Natural killer cell (primary cell): ENCODE measurements around the gene MAP1B. TPM values are rescaled to one million over a fixed set of nuclear protein-coding genes. Genes with fewer than 3 reads are reported as not detected.

Source experiments
- ATAC-seq, 3 donors: fragments of 150-1000 bp in 2 of 3; fragments of 200-7000 bp in 1 of 3; cut with Tn5 transposase; 1 replicate in 1 of 3; 2 replicates in 2 of 3; pipeline ENCODE4 v1.10.0; 2021; ENCODE audit warnings: mild to moderate bottlenecking in 2 of 3, moderate library complexity in 2 of 3
- DNase-seq, 2 donors: peaks; one replicate each; pipeline versions ENCODE4 v3.0.0 to v3.0.0-alpha.2; 2013 to 2021; ENCODE audit warnings: mixed read lengths in 1 of 2
- H3K27ac ChIP-seq: one replicate; pipeline ENCODE4 v1.5.1; 2013; ENCODE audit warnings: mild to moderate bottlenecking, low read length
- H3K27me3 ChIP-seq: one replicate; pipeline ENCODE4 v1.6.1; 2013; ENCODE audit warnings: low read length; ENCODE audit not compliant: control insufficient read depth, insufficient read depth
- H3K36me3 ChIP-seq: one replicate; pipeline ENCODE4 v1.6.1; 2013; ENCODE audit warnings: low read length; ENCODE audit not compliant: control insufficient read depth, insufficient read depth
- H3K4me1 ChIP-seq: one replicate; pipeline ENCODE4 v1.6.1; 2013; ENCODE audit warnings: low read length; ENCODE audit not compliant: control insufficient read depth, insufficient read depth
- H3K4me3 ChIP-seq: one replicate; pipeline ENCODE4 v1.5.1; 2013; ENCODE audit warnings: low read length
- H3K9me3 ChIP-seq: one replicate; pipeline ENCODE4 v1.6.1; 2013; ENCODE audit warnings: low read length; ENCODE audit not compliant: control insufficient read depth, insufficient read depth
- H3K27ac Mint-ChIP-seq, 2 donors: one replicate each; pipeline ENCODE4 v1.8.0; 2022; ENCODE audit warnings: mild to moderate bottlenecking in 2 of 2, mixed read lengths in 2 of 2, moderate library complexity in 1 of 2
- H3K27me3 Mint-ChIP-seq, 2 donors: one replicate each; pipeline ENCODE4 v1.8.0; 2022; ENCODE audit warnings: low read depth in 2 of 2, mixed read lengths in 2 of 2
- H3K36me3 Mint-ChIP-seq: one replicate; pipeline ENCODE4 v1.8.0; 2022; ENCODE audit warnings: mixed read lengths
- H3K4me1 Mint-ChIP-seq, 2 donors: one replicate each; pipeline ENCODE4 v1.8.0; 2022; ENCODE audit warnings: mixed read lengths in 2 of 2
- H3K4me3 Mint-ChIP-seq: one replicate; pipeline ENCODE4 v1.8.0; 2022; ENCODE audit warnings: mild to moderate bottlenecking, moderate library complexity, mixed read lengths
- H3K9me3 Mint-ChIP-seq, 2 donors: one replicate each; pipeline ENCODE4 v1.8.0; 2022; ENCODE audit warnings: mixed read lengths in 2 of 2
- WGBS: methylation state at CpG from one replicate; pipeline ENCODE4 v1.1.7; 2013; ENCODE audit warnings: missing lambda C conversion rate; ENCODE audit not compliant: insufficient coverage; 5-methylcytosine and 5-hydroxymethylcytosine counted together
- intact Hi-C: fragments of 100-400 bp; cut with micrococcal nuclease; formaldehyde crosslinking; loops from one replicate; pipeline ENCODE4 v1.14.2; 2022
- total RNA-seq, 4 donors: library from RNA; stranded (reverse); fragments of 120-200 nt in 1 of 4; gene quantifications; one replicate each; pipeline versions ENCODE4 v1.2.3 to v1.2.4, GENCODE V29; 2013 to 2022
- TF ChIP-seq, protein P1 (sequence below): fragments of 200-600 bp; IDR thresholded peaks from one replicate; pipeline ENCODE4 v1.8.0; 2022; ENCODE audit warnings: antibody characterized with exemption

Gene MAP1B
- total RNA-seq, 3 donors from 2014 or later (not counting 1 experiment from before 2014, with no cell fraction given), result 0.07 to 0.31 TPM; not detected in 1

DNA sequence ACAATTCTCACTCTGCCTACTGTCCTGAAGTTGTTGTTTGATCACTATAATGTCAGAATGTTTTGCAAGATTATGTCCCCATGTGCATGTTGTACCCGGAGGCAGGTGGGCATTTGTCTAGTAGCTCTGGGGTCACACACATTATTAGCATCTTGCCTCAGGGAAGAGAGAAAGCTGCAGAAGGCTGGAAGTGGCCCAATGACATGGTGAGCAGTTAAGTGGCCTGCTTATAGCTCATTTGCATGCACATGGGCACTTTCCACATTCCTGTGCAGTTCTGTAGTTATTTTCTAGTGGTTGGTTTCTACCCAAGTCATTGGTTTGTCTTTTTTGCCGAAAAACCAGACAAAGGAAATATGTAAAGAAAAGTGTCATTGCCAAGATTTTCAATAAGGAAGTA is 80.9 kb downstream of the MAP1B start:
- no peak for ATAC-seq
- intact Hi-C loops, result no loop called here
- no peaks in the 10 kb centered on the region for H3K4me1 Mint-ChIP-seq
- Histone ChIP-seq H3K9me3 (no peaks in the 10 kb centered on the region), H3K36me3 (no peaks in the 10 kb centered on the region), H3K4me3 (no peak overlapping the region), H3K4me1 (no peaks in the 10 kb centered on the region), H3K27ac (no peak overlapping the region), H3K27me3 (no peaks in the 10 kb centered on the region)
- H3K27me3 Mint-ChIP-seq, result peaks cover 26 to 62% of the 10 kb centered on the region in 2 donors
- WGBS, result 100% methylated on average over 1 of the region's 2 CpGs
- TF ChIP-seq, protein P1, sequence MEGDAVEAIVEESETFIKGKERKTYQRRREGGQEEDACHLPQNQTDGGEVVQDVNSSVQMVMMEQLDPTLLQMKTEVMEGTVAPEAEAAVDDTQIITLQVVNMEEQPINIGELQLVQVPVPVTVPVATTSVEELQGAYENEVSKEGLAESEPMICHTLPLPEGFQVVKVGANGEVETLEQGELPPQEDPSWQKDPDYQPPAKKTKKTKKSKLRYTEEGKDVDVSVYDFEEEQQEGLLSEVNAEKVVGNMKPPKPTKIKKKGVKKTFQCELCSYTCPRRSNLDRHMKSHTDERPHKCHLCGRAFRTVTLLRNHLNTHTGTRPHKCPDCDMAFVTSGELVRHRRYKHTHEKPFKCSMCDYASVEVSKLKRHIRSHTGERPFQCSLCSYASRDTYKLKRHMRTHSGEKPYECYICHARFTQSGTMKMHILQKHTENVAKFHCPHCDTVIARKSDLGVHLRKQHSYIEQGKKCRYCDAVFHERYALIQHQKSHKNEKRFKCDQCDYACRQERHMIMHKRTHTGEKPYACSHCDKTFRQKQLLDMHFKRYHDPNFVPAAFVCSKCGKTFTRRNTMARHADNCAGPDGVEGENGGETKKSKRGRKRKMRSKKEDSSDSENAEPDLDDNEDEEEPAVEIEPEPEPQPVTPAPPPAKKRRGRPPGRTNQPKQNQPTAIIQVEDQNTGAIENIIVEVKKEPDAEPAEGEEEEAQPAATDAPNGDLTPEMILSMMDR, result no peak
- no peak overlapping the region for H3K4me3 Mint-ChIP-seq
- DNase-seq, result no peak
- H3K9me3 Mint-ChIP-seq, result no peaks in the 10 kb centered on the region
- no peaks in the 10 kb centered on the region for H3K36me3 Mint-ChIP-seq
- H3K27ac Mint-ChIP-seq, result no peak overlapping the region

DNA sequence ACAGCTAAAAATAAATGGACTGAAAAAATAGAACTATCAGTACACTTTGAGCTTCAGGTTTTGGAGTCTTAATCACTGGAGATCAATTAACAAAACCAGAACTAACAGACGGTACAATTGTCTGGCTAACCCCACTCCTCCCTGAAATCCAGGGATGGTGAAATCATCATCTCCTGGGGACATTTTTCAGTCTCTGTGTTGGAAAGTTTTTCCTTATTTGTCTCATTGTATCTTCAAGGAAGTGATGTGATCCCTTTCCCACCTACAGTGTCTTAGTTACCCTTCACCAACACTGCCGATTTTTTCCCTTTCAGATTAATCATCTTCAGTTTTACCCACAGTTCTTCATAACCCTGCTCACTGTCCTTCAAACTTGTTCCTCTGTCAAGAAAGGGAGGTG is 81.9 kb downstream of the MAP1B start:
- Histone ChIP-seq H3K36me3 (no peaks in the 10 kb centered on the region), H3K4me1 (no peaks in the 10 kb centered on the region), H3K27ac (no peak overlapping the region), H3K9me3 (no peaks in the 10 kb centered on the region), H3K4me3 (no peak overlapping the region), H3K27me3 (peaks cover 3% of the 10 kb centered on the region)
- DNase-seq (no peak), ATAC-seq (no peak)
- Mint-ChIP-seq H3K27me3 (peaks cover 27 to 62% of the 10 kb centered on the region in 2 donors), H3K27ac (no peak overlapping the region), H3K4me3 (no peak overlapping the region), H3K4me1 (no peaks in the 10 kb centered on the region), H3K9me3 (no peaks in the 10 kb centered on the region), H3K36me3 (no peaks in the 10 kb centered on the region)
- intact Hi-C loops, result no loop called here
- TF ChIP-seq, protein P1, result no peak
- 89% methylated on average over 2 of the region's 2 CpGs for WGBS

DNA sequence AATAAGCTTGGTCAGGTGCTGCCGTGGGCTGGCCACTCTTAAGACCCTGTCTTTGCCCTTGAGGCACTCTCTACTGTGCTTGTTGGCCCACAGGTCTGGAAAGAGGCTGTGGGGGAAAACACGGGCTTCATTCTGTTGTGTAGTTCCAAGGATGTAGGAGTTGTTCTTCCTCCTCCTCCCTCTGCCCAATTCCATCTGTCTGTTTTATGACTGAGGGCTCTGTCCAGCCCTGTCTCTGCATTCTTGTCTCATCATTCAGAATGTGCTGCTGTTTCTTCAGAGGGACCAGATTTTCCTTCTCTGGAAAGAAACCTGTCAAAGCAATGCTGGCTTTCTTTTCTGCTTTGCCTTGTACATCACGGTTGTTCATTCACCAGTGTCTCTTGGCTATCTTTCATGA is 84.1 kb downstream of the MAP1B start:
- 89% methylated on average over 3 of the region's 3 CpGs for WGBS

More for the DNA sequence above, 84.1 kb downstream of the MAP1B start:
- H3K27ac ChIP-seq, result no peak overlapping the region
- H3K36me3 ChIP-seq, result no peaks in the 10 kb centered on the region
- no peak for DNase-seq
- H3K27ac Mint-ChIP-seq, result no peak overlapping the region
- H3K4me1 Mint-ChIP-seq, result peaks cover 7 to 10% of the 10 kb centered on the region in 2 donors
- ATAC-seq, result no peak
- H3K9me3 Mint-ChIP-seq, result peaks cover 0 to 3% of the 10 kb centered on the region in 2 donors
- H3K27me3 ChIP-seq, result peaks cover 12% of the 10 kb centered on the region
- peaks cover 43 to 63% of the 10 kb centered on the region in 2 donors for H3K27me3 Mint-ChIP-seq
- H3K4me3 ChIP-seq, result no peak overlapping the region
- H3K36me3 Mint-ChIP-seq, result no peaks in the 10 kb centered on the region
- intact Hi-C loops, result no loop called here
- H3K9me3 ChIP-seq, result no peaks in the 10 kb centered on the region
- H3K4me3 Mint-ChIP-seq, result no peak overlapping the region
- H3K4me1 ChIP-seq, result peaks cover 13% of the 10 kb centered on the region
- TF ChIP-seq, protein P1, result no peak
